OCI-LY1 (cell line): ENCODE data around the gene CCDC85A.

ENCODE experiments used
- H2AFZ ChIP-seq: fragments of 200-600 bp; sonication (generic), shearing (Covaris generic); 2 replicates; pipeline ENCODE4 v1.6.0; 2014; ENCODE audit warnings: antibody characterized with exemption, mild to moderate bottlenecking, low read length
- H3F3A ChIP-seq: fragments of 200-600 bp; sonication (generic), shearing (Covaris generic); 2 replicates; pipeline ENCODE4 v1.6.0; 2014; ENCODE audit warnings: mild to moderate bottlenecking, antibody characterized with exemption, low read length, moderate library complexity; ENCODE audit not compliant: insufficient read depth
- H3K27ac ChIP-seq: fragments of 200-600 bp; sonication (generic); 2 replicates; pipeline ENCODE4 v1.5.1; 2014; ENCODE audit warnings: low read length, mixed run types, mild to moderate bottlenecking, low read depth; ENCODE audit not compliant: poor library complexity, severe bottlenecking
- H3K27me3 ChIP-seq: fragments of 200-600 bp; sonication (generic); 2 replicates; pipeline ENCODE4 v1.6.0; 2014; ENCODE audit warnings: antibody characterized with exemption, mild to moderate bottlenecking, low read length, moderate library complexity; ENCODE audit not compliant: insufficient read depth
- H3K36me3 ChIP-seq: fragments of 200-600 bp; sonication (generic); 2 replicates; pipeline ENCODE4 v1.6.1; 2014; ENCODE audit warnings: mild to moderate bottlenecking, antibody characterized with exemption, low read length, moderate library complexity, mixed read lengths; ENCODE audit not compliant: insufficient read depth
- H3K4me1 ChIP-seq: fragments of 200-600 bp; sonication (generic); 2 replicates; pipeline ENCODE4 v1.5.1; 2014; ENCODE audit warnings: mild to moderate bottlenecking, low read length, moderate library complexity; ENCODE audit not compliant: insufficient read depth, severe bottlenecking
- H3K4me2 ChIP-seq: fragments of 200-600 bp; sonication (generic), shearing (Covaris generic); 2 replicates; pipeline ENCODE4 v1.6.1; 2014; ENCODE audit warnings: low read length
- H3K4me3 ChIP-seq: fragments of 200-600 bp; sonication (generic); 2 replicates; pipeline ENCODE4 v1.5.1; 2014; ENCODE audit warnings: low read length, low read depth, mild to moderate bottlenecking, mixed read lengths; ENCODE audit not compliant: poor library complexity, severe bottlenecking
- H3K79me2 ChIP-seq: fragments of 200-600 bp; shearing (Covaris generic); 2 replicates; pipeline ENCODE4 v1.6.1; 2016; ENCODE audit warnings: mixed run types, low read length, mixed read lengths; ENCODE audit not compliant: insufficient read depth
- H3K9ac ChIP-seq: fragments of 200-600 bp; sonication (generic), shearing (Covaris generic); 2 replicates; pipeline ENCODE4 v1.6.1; 2014; ENCODE audit warnings: mild to moderate bottlenecking, low read length, mixed read lengths
- H3K9me2 ChIP-seq: fragments of 200-600 bp; sonication (generic), shearing (Covaris generic); 2 replicates; pipeline ENCODE4 v1.6.1; 2014; ENCODE audit warnings: low read depth, mild to moderate bottlenecking, low read length, mixed read lengths
- H3K9me3 ChIP-seq: fragments of 200-600 bp; shearing (Covaris generic); 2 replicates; pipeline ENCODE4 v1.6.1; 2014; ENCODE audit warnings: low read length, mixed read lengths
- H4K20me1 ChIP-seq: fragments of 200-600 bp; sonication (generic), shearing (Covaris generic); 2 replicates; pipeline ENCODE4 v1.6.0; 2016; ENCODE audit warnings: mild to moderate bottlenecking, low read length; ENCODE audit not compliant: insufficient read depth
- EZH2 ChIP-seq: fragments of 200-600 bp; sonication (generic), shearing (Covaris generic); IDR thresholded peaks from 2 replicates; pipeline ENCODE4 v1.8.0; 2017; ENCODE audit warnings: borderline replicate concordance, mixed run types, mild to moderate bottlenecking, antibody characterized with exemption, low read length, moderate library complexity, mixed read lengths
- TF ChIP-seq, protein P1 (sequence below): fragments of 200-600 bp; sonication (generic), shearing (Covaris generic); IDR thresholded peaks from 2 replicates; pipeline ENCODE4 v1.5.1; 2017; ENCODE audit warnings: mild to moderate bottlenecking, antibody characterized with exemption, low read length, moderate library complexity, mixed read lengths

The CCDC85A gene

DNA sequence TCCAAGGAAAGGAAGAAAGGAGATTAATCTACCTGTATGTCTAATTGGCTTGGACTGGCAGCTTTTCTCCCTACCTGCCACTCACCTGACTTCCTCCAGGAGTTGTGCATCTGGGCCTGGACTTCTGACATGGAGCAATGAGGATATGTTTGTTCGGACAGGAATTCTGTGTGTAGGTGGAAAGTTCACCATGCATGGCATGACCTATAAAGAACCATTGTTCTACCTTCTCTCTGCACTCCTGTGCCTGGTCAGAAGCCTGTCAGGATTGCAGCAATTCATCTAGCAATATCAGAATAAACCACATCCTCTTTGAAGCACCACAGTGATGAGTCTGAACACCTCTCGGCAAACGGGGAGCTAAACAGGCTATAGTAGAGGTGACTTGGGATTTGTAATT is 20.8 kb downstream of the CCDC85A start:
- TF ChIP-seq, protein P1, sequence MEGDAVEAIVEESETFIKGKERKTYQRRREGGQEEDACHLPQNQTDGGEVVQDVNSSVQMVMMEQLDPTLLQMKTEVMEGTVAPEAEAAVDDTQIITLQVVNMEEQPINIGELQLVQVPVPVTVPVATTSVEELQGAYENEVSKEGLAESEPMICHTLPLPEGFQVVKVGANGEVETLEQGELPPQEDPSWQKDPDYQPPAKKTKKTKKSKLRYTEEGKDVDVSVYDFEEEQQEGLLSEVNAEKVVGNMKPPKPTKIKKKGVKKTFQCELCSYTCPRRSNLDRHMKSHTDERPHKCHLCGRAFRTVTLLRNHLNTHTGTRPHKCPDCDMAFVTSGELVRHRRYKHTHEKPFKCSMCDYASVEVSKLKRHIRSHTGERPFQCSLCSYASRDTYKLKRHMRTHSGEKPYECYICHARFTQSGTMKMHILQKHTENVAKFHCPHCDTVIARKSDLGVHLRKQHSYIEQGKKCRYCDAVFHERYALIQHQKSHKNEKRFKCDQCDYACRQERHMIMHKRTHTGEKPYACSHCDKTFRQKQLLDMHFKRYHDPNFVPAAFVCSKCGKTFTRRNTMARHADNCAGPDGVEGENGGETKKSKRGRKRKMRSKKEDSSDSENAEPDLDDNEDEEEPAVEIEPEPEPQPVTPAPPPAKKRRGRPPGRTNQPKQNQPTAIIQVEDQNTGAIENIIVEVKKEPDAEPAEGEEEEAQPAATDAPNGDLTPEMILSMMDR: no peak
- TF ChIP-seq EZH2: no peak
- no peak overlapping the region for H3K4me2 ChIP-seq
- H3K9me2 ChIP-seq: no peaks in the 10 kb centered on the region
- no peaks in the 10 kb centered on the region for H3K36me3 ChIP-seq
- H3K4me1 ChIP-seq: no peaks in the 10 kb centered on the region
- H3K79me2 ChIP-seq: no peaks in the 10 kb centered on the region
- H2AFZ ChIP-seq: no peak overlapping the region
- H3F3A ChIP-seq: no peaks in the 10 kb centered on the region
- H3K27me3 ChIP-seq: 0 out of 2 replicates have a peak, but pooled peaks cover 3% of the 10 kb centered on the region
- no peak overlapping the region for H3K27ac ChIP-seq
- H3K9ac ChIP-seq: no peak overlapping the region
- H3K4me3 ChIP-seq: no peak overlapping the region
- H3K9me3 ChIP-seq: no peaks in the 10 kb centered on the region
- no peaks in the 10 kb centered on the region for H4K20me1 ChIP-seq

DNA sequence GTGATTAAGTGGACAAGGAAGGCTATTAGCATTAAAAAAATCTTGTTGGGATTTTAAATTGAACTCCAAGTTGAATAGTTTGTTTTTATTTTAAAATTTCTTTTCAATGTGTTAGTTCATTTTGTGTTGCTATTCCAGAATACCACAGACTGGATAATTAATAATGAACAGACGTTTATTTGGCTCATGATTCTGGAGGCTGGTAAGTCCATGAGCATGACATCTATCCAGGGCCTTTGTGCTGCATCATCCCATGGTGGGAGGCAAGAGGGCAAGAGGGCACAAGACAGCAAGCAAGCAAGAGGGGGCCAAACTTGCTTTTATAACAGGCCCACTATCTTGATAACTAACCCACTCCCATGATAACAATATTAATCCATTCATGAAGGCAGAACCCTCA is 22.5 kb downstream of the CCDC85A start:
- H3K27ac ChIP-seq: no peak overlapping the region
- no peak overlapping the region for H3K4me2 ChIP-seq
- TF ChIP-seq, protein P1: no peak
- no peak for TF ChIP-seq EZH2
- no peaks in the 10 kb centered on the region for H3K36me3 ChIP-seq
- no peaks in the 10 kb centered on the region for H4K20me1 ChIP-seq
- H3F3A ChIP-seq: no peaks in the 10 kb centered on the region
- 0 out of 2 replicates have a peak, but pooled peaks cover 3% of the 10 kb centered on the region for H3K27me3 ChIP-seq
- no peak overlapping the region for H3K4me3 ChIP-seq
- no peak overlapping the region for H2AFZ ChIP-seq
- no peaks in the 10 kb centered on the region for H3K9me2 ChIP-seq
- H3K79me2 ChIP-seq: no peaks in the 10 kb centered on the region
- no peaks in the 10 kb centered on the region for H3K9me3 ChIP-seq
- no peaks in the 10 kb centered on the region for H3K4me1 ChIP-seq
- no peak overlapping the region for H3K9ac ChIP-seq

DNA sequence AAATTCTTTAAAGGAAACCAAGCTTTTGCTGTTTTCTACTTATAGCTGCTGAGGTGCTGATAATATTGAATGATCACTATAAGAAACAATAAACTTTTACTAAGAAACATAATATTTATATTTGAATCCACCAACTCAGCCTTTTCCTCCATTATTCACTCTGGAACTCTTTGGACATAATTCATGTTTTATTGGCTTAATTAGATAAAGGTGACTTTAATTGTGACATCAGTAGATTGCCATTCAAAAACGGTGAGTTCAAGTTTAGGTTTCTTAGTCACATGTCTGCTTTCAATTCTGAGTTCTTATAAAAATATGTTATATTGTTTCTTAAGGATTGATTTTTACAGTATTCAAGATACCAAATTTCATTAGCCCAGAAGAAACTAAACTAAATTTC is 24.0 kb downstream of the CCDC85A start:
- H3K79me2 ChIP-seq: no peaks in the 10 kb centered on the region
- TF ChIP-seq EZH2: no peak
- TF ChIP-seq, protein P1: no peak
- no peak overlapping the region for H3K4me2 ChIP-seq
- no peaks in the 10 kb centered on the region for H3K4me1 ChIP-seq
- no peaks in the 10 kb centered on the region for H3K9me2 ChIP-seq
- 0 out of 2 replicates have a peak, but pooled peaks cover 3% of the 10 kb centered on the region for H3K27me3 ChIP-seq
- no peaks in the 10 kb centered on the region for H3K36me3 ChIP-seq
- H3F3A ChIP-seq: no peaks in the 10 kb centered on the region
- H3K9ac ChIP-seq: no peak overlapping the region
- no peaks in the 10 kb centered on the region for H3K9me3 ChIP-seq
- H4K20me1 ChIP-seq: no peaks in the 10 kb centered on the region
- no peak overlapping the region for H2AFZ ChIP-seq
- H3K4me3 ChIP-seq: no peak overlapping the region
- no peak overlapping the region for H3K27ac ChIP-seq
